Muscle layer of colon (tissue), 2 donors: ENCODE measurements around the gene GSAP.
"Not testable (repeated sequence)": the region's sequence is repeated elsewhere in the genome, so short reads cannot be mapped to it uniquely, and the experiment has no call there.

ENCODE experiments used
- H3K27ac ChIP-seq: one replicate; pipeline ENCODE4 v1.7.0; 2013; ENCODE audit warnings: low read depth, mild to moderate bottlenecking, low read length, moderate library complexity
- H3K27me3 ChIP-seq, 2 donors: one replicate each; pipeline ENCODE4 v1.7.0; 2013; ENCODE audit warnings: low read length in 2 of 2, mild to moderate bottlenecking in 2 of 2; ENCODE audit not compliant: insufficient read depth in 2 of 2, control insufficient read depth in 1 of 2
- H3K36me3 ChIP-seq: one replicate; pipeline ENCODE4 v1.7.0; 2013; ENCODE audit warnings: mild to moderate bottlenecking, low read length; ENCODE audit not compliant: insufficient read depth
- H3K4me1 ChIP-seq: one replicate; pipeline ENCODE4 v1.7.0; 2013; ENCODE audit warnings: mild to moderate bottlenecking, low read length; ENCODE audit not compliant: insufficient read depth
- H3K4me3 ChIP-seq, 2 donors: one replicate each; pipeline ENCODE4 v1.7.0; 2013; ENCODE audit warnings: low read length in 2 of 2, low read depth in 1 of 2, mild to moderate bottlenecking in 1 of 2, moderate library complexity in 1 of 2
- H3K9ac ChIP-seq: one replicate; pipeline ENCODE4 v1.7.0; 2013; ENCODE audit warnings: low read length
- H3K9me3 ChIP-seq: one replicate; pipeline ENCODE4 v1.7.0; 2013; ENCODE audit warnings: mild to moderate bottlenecking, low read length
- donor health status: abdominal sarcoma.
- donor health status: Adenocarcinoma of cecum.

Gene GSAP

DNA sequence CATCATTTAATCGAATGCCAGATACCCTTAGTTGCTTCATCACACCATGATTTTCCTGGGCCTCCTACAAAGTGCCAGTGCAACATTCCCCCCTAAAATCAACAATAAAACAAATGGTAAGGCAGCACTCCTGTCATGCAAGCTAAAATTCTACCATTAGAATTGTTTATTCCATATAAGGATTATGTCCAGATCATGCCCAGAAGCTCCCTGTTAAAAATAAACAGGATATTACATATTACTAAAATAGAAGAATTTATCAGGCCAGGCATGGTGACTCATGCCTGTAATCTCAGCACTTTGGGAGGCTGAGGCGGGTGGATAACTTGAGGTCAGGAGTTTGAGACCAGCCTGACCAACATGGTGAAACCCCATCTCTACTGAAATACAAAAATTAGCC lies 140.5 kb downstream of the GSAP start:
- not testable (repeated sequence) for H3K9me3 ChIP-seq, H3K9ac ChIP-seq, H3K36me3 ChIP-seq, H3K27ac ChIP-seq, H3K27me3 ChIP-seq, H3K4me3 ChIP-seq, H3K4me1 ChIP-seq

DNA sequence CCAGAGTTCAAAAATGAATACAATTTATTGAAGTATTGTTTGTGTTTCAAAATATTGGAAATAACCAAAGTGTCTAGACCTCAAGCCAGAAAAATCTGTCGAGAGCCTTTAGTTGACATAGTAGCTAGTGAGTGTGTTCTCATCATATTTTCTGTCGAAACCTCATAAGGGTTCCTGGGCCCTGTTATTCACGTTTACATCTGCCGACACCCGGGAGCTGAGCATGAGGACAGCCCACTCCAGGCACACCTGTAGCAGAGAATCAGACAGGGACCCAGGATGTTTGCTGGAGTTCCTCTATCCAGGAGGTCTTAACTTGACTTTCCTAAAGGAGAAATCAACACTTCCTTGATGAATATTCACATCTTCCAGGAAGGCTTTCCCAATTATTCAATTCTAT lies 144.4 kb downstream of the GSAP start:
- no peaks in the 10 kb centered on the region for H3K27me3 ChIP-seq
- no peak overlapping the region for H3K4me3 ChIP-seq
- no peaks in the 10 kb centered on the region for H3K36me3 ChIP-seq
- H3K27ac ChIP-seq, result no peak overlapping the region
- H3K9me3 ChIP-seq, result no peaks in the 10 kb centered on the region
- peaks cover 12% of the 10 kb centered on the region for H3K4me1 ChIP-seq
- H3K9ac ChIP-seq, result no peak overlapping the region

DNA sequence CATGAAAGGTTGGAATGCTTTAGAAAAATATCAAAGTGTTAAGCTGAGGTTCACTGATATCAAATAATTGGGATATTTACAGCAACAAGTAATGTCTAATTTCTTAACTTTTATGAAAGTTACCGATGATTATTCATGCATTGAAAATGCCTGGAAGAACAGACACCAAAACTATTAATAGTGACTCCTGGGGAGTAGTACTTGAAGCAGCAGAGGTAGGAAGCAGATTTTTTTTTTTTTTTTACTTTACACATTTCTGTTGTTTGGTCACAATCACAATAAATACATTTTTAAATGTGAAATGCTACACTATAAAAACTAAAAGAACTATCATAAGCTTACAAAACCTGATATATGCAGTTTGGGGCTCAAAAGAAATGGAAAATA lies 146.1 kb downstream of the GSAP start:
- no peak overlapping the region for H3K4me3 ChIP-seq
- no peaks in the 10 kb centered on the region for H3K36me3 ChIP-seq
- H3K27ac ChIP-seq, result no peak overlapping the region
- H3K9ac ChIP-seq, result no peak overlapping the region
- no peaks in the 10 kb centered on the region for H3K9me3 ChIP-seq
- H3K27me3 ChIP-seq, result no peaks in the 10 kb centered on the region
- H3K4me1 ChIP-seq, result peaks cover 12% of the 10 kb centered on the region

DNA sequence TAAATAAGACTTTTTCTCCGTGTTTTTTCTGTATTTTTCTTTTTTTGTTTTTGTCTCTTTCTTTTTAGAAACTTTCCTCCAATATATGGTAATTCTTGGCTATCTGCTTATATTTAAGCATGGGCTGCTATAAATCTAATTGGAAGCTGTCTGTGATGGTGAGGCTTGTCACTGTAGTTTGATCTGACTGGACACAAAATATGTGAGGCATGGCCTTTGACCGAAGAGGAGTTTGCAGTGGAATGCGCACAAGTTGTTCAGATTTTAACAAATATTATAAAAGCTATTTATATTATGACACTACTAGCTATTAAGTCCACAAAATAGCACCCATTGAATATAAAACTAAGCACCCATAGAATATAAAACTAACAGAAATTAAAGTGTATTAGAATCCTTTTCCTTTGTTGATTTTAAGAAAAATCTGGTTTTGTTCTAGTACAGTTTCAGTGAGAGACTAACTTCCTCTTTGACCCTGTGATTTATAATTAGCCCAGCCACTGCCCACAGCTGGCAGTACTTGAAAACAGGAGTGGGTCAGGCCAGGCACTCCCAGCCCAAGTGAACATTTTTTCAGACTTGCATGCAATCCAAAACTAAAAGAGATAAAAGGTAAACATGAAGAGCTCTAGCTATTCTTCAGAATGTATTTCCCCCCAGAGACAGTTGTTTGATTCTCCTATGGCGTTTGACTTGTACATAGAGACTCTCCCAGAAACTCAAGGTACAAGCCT lies 146.6 kb downstream of the GSAP start:
- Histone ChIP-seq H3K27ac (no peak overlapping the region), H3K4me3 (no peak overlapping the region), H3K27me3 (no peaks in the 10 kb centered on the region), H3K9ac (no peak overlapping the region), H3K9me3 (no peaks in the 10 kb centered on the region), H3K4me1 (peaks cover 12% of the 10 kb centered on the region), H3K36me3 (no peaks in the 10 kb centered on the region)

DNA sequence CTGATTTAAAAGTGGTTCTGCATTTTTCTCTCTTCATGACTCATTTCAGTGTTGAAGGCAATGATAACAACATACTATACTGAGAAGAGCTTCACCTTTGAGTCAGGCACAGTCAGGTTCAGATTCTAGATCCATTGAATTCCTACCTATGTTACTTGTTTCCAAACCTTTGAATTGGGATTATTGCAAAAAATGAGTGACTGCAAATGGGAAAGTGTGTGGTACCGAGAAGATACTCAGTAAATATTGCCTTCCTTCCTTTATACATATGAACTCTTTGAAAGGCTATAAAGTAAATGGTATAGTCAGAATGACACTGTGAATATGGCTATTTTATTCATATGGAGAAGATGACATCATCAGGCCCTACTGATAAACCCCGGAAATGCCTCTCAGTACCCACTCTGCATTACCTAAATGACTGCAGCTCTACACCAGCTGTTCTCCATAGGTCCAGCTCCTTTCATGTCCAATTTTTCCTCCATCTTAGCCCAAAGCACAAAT lies 149.8 kb downstream of the GSAP start:
- no peaks in the 10 kb centered on the region for H3K9me3 ChIP-seq
- H3K27ac ChIP-seq, result no peak overlapping the region
- H3K4me1 ChIP-seq, result peaks cover 12% of the 10 kb centered on the region
- no peak overlapping the region for H3K4me3 ChIP-seq
- H3K36me3 ChIP-seq, result no peaks in the 10 kb centered on the region
- H3K27me3 ChIP-seq, result no peaks in the 10 kb centered on the region
- H3K9ac ChIP-seq, result no peak overlapping the region

DNA sequence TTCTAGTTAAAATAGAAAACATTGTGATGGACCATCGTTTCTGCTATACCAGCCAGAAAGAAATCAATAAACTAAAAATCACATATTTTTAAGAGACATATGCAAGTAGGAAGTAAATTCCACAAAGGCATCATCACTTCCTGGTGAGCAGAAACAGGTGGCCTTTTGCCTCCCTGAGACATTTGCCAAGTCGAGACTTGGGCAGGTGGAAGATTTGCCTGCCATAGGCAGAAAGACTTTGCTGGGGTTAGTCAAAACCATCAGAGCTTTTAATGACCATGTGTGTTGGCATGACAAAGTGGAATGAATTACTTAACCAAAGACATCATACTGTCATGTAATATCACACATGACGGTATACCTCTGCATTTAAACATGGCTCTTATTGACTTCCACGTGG lies 150.5 kb downstream of the GSAP start:
- Histone ChIP-seq H3K27me3 (no peaks in the 10 kb centered on the region), H3K9ac (no peak overlapping the region), H3K4me3 (no peak overlapping the region), H3K9me3 (no peaks in the 10 kb centered on the region), H3K27ac (no peak overlapping the region), H3K4me1 (peaks cover 12% of the 10 kb centered on the region), H3K36me3 (no peaks in the 10 kb centered on the region)

DNA sequence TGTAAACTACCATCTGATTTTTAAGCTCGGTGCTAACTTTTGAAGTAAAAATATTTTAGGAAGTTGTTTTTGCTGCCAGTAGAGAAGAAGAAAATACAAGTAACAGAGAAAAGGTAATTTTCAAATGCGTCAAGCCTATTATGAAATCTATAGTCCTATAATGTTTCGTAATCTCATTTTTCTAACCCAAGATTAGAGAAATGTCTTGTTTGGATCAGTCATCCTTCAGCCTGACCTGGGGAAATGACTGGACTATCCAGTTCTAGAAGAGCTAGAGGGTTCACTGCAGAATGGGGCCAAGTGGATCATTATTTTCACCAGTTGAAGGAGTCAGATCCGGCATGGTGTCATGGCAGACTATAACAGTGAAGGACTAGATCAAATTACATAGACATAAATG lies 153.8 kb downstream of the GSAP start:
- Histone ChIP-seq H3K9ac (no peak overlapping the region), H3K27me3 (no peaks in the 10 kb centered on the region), H3K4me1 (peaks cover 5% of the 10 kb centered on the region), H3K27ac (no peak overlapping the region), H3K36me3 (no peaks in the 10 kb centered on the region), H3K9me3 (no peaks in the 10 kb centered on the region), H3K4me3 (no peak overlapping the region)
